NCI-H774 (cell line): Measurements from ENCODE around the gene CILP2.

Source experiments
- DNase-seq: peaks from one replicate; lab custom pipeline; 2025; lab: John Stamatoyannopoulos, UW

Gene CILP2

DNA sequence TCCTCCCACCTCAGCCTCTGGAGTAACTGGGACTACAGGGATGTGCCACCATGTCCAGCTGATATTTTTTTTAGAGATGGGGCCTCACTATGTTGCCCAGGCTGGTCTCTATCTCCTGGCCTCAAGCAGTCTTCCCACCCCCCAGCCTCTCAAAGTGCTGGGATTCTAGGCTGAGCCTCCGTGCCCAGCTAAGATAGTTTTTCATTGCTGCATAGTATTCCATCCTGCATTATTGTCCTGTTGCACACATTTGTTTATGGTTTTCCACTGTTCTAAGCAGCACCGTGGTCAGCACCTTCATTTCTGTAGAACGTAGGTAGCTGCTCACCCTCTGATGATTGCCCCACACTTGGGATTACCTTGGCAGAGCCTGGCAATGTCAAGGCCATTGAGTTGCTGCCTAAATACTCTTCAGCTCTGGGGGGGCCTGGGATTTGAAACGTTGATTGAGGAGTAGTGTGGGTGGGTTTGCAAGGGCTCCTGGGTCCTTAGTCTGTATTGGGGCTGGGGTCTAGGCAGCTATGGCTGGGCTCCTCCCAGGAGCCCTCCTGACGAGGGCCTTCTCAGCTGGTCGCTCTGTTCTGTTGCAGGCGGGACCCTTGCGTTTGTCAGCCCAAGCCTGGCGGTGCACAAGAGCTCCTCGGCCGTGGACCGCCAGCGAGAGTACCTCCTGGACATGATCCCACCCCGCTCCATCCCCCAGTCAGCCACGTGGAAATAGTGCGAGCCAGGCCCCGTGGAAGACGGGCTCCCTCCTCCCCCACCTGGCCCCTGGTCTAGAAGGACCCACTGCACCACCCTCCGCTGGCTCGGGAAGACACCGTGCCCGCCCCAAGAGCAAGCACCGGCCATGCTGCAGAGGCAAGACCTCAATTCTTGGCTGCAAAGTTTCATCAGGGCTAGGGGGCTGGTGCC lies 33.1 kb upstream of the CILP2 start:
- DNase-seq: no peak

DNA sequence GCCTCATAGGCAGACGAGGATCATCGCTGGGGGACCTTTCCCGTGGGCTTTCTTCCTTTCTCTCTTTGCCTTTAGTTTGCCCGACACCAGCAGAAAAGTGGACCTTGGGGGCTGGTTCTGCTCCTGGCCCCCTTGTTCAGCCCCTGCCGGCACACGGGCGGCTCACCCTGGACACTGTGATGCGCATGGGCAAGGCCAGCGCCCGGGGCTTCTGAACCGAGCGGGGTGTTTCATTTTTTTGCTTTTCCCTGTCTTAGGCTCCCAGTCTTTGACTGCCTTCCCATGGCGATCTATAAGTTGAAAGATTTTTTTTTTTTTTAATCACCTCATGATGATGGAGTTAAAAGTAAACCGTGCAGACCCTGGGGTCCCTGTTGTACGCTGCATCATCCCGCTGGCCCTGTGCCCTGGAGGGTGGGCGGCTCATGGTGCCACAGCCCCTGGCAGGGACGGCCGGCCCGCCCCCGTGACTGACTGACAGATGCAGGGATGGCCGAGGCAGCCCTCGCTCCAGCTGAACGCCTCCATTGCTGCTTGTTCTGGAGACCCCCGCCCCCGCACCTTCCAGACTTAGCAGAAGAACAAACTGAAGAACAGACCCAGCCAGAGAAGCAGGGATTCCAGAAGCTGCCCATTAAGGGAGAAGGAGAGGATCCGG lies 32.3 kb upstream of the CILP2 start:
- DNase-seq: no peak

DNA sequence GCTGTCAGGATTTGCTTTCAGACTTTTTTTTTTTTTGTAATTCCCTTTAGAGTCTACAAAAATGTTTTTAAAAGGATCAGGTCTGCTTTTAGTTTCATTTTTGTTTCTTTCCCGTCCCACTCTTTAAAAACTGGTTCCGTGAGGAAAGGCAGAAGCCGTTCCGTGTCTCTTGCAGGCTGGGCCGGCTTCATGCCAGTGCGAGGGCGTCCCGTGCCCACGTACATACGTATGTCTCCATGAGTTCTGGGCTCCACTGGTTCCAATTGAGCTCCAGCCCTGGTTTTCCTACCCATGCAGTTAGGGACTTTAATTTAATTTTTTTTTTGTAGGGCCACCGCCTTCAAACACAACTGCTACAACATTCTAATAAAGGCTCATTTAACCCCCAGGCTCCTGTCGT lies 31.5 kb upstream of the CILP2 start:
- no peak for DNase-seq

DNA sequence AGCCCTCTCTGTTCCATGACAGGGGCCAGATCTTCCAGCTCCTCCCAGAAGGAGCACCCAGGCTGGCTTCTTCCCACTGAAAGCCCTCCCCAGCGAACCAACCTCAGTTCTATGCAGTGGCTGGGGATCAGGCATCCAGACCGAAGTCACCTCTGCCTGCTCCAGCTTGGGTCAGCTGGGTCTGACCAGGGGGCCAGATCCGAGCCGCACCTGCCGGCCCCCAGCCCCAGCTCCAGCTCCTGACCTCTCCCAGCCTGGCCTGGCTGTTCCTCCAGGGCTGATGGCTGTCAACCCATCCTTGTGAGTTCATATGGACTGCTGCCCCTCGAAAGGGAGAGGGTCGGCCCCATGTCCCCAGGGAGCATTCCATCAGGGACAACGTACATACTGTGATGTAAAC lies 30.7 kb upstream of the CILP2 start:
- DNase-seq: no peak

DNA sequence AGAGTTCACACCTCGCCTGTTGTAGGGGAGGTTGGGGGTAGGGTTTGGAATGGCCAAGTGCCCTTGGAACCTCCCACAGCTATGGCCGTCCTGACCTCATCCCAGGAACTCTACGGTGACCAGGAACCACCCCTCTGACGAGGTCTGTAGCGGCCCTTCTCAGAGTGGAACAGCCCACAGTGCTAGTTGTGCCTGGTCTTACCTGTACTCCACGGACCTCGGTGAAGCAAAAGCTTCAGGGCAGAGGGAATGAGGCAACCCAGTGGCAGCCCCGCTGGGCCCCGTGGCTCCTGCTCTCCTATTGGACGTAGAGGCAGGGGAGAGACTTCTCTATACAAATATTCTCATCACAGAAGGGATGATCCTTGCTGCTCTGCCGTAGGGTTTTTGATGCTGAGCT lies 29.8 kb upstream of the CILP2 start:
- DNase-seq: no peak

DNA sequence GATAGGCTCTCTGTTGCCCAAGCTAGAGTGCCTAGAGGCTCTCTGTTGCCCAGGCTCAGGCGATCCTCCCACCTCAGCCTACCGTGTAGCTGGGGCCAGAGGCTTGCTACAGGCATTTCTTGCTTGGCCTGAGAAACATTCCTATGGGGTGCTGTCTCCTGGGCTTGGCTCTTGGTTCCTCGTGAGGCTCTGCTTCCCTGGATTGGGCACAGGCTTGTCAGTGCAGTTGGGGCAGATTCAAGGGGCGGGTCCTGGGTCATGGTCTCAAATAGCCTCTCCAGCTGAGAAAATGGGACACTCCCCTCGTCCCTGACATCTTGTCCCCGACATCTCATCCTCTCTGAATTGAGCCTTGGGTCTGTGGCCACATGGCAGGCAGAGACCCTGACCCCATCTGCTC lies 27.6 kb upstream of the CILP2 start:
- DNase-seq: no peak

DNA sequence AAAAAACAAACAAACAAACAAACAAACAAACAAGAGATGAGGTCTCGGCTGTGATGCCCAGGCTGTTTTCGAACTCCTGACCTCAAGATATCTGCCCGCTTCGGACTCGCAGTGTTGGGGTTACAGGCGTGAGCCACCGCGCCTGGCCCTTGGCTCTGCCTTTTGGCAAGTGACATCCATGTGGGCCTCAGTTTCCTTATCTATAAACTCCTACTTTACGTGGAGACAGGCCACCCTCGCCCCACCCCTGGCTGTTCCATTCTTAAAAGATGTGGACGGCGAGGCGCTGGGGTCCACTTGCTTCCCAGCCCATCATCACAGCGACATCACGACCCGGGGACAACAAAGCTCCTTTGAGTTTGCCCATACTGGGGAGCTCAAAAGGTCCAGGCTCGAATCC lies 24.4 kb upstream of the CILP2 start:
- no peak for DNase-seq

DNA sequence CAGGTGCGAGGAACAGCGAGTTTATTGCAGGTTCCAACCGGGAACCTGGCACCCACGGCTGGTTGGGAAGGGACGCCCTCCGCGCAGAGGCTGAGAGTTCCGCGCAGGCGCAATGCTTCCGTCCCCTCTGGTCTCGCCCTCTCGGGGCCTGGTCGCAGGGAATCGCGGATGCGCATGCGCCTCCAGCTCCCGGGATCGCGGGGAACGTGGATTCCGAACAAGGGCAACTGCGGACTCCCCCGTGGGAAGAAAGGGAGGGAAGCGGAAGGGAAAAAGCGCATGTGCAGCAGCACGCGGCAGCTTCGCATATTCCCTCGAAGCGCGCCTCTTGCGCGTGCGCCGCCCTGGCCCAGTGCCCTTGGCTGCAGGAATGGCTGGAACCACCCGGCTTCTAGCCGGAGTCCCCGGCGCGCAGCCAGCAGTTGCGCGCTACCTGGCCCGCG lies 23.8 kb upstream of the CILP2 start:
- DNase-seq: no peak

DNA sequence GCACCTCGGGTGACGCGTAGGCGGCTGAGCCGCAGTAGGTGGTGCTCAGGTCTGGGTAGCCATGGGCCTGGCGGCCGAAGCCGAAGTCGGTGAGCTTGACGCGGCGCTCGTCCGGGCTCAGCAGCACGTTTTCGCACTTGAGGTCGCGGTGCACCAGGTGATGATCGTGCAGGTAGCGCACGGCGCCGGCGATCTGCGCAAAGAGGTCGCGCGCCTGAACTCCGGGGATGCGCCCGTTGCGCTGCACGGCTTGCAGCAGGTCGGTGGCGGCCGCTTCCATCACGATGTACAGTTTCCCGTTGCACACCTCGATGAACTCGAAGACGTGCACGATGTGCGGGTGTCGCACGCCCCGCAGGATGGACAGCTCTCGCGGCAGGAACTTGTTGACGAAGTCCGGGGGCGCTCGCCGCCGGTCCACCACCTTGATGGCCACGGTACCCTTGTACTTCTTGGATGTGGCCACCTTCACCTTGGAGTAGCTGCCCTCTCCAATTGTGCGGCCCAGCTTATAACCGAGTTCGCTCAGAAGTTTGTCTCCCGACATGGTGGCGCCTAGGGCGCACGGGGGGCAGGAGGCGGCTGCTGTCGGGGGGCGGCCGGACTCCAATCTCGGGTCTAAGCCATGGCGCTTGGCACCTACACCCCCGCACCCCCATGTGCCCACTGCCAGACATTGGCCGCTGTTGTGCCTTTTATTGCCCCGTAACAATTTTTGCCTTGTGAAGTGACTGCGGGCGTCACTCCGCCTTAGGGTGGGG lies 23.0 kb upstream of the CILP2 start, which contains the start of gene TSSK6:
TSS of gene TSSK6 (minus strand) at position 668 of the 761 bp plus-strand sequence. CDS start at position 547, 121 bp downstream.
- DNase-seq: no peak

DNA sequence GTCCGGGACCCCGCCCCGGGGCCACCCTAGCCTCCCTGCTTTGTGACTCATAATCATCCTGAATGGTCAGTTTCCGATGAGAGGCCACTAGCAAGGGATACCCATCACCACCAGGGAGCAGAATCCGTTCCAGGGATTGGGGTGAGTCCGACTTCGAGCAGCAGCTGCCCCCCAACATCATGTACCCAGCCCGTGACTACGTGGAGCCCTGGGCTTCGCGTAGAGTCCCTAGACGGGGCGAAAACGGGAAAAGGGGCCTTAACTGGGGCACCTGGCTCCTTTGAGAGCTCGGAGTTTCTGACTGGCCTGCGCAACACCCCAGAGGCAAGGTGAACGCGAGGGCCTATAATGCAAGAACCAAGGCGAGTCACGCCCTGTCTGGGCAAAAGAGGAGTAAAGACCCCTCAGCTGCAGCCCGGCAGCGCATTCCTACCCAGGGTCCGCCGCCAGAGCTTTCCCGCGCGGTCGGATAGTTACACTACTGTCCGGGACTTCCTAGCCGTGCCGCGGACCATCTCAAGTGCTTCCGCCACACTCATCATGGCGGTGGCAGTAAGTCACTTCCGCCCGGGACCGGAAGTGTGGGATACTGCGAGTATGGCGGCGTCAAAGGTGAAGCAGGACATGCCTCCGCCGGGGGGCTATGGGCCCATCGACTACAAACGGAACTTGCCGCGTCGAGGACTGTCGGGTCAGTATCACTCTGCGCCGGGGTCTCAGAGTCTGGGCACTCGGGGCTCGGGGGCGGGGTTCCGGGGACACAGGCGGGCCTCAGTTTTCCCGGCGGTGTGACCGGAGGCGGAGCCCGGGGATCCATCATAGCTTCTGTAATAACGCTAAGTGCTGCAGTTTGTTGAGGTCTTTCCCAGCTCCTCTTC lies 22.2 kb upstream of the CILP2 start, which contains the start of gene NDUFA13:
TSS of gene NDUFA13 (plus strand) at position 584 of the 878 bp plus-strand sequence. CDS start at position 598, 14 bp downstream.
- peak; percentile 88 for DNase-seq

DNA sequence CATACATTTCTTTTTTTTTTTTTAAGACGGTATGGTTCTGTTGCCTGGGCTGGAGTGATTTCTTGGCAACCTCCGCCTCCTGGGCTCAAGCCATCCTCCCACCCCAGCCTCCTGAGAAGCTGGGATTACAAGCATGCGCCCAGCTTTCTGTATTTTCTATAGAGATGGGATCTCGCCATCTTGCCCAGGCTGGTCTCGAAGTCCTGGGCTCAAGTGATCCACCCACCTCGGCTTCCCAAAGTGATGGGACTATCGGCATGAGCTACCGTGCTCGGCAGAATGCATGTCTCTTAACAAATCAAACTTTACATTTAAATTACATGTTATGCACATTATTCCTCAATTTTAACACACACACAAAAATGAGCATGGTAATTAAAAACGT lies 20.8 kb upstream of the CILP2 start:
- no peak for DNase-seq

DNA sequence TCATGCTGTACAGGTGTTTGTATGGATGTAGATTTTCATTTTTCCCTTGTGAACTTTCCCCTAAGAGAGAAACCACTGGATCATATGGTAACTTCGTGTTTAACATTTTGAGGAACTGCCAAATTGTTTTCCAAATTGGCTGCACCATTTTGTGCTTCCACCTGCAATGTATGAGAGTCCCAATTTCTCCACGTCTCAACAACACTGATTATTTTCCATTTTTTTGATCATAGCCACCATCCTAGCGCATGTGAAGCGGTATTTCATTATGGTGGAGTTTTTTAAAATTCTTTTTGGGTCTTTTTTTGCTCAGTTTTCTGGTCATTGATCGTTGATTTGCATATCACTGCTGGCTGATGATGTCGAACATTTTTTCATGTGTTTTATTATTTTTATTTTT lies 17.1 kb upstream of the CILP2 start:
- no peak for DNase-seq

DNA sequence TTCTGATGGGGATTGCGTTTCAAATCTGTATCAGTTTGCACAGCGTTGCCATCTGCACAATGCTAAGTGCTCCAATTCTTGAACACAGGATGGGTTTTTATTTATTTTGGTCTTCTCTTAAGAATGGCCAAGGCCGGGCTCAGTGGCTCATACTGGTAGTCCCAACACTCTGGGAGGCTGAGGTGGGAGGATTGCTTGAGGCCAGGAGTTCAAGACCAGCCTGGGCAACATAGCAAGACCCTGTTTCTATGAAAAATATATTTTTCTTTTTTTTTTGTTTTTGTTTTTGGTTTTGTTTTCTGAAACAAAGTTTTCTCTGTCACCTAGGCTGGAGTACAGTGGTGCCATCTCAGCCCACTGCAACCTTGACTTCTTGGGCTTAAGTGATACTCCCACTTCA lies 14.9 kb upstream of the CILP2 start:
- no peak for DNase-seq

DNA sequence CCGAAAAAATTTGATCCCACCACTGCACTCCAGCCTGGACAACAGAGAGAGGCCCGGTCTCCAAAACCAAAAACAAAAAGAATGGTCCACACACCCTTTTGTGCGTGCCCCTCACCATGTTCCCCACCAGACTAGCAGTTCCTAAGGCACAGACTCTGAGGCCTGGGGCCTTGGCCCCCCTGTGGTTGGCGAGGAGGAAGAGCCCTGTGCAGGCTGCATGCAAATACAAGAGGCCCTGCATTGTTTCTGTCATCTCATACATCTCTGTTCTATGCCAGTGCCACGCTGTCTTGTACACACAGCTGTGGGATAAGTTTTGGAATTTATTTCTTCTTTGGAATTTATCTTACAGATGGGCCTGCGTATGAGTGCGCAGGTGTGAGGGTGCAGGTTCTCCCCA lies 14.0 kb upstream of the CILP2 start:
- no peak for DNase-seq

DNA sequence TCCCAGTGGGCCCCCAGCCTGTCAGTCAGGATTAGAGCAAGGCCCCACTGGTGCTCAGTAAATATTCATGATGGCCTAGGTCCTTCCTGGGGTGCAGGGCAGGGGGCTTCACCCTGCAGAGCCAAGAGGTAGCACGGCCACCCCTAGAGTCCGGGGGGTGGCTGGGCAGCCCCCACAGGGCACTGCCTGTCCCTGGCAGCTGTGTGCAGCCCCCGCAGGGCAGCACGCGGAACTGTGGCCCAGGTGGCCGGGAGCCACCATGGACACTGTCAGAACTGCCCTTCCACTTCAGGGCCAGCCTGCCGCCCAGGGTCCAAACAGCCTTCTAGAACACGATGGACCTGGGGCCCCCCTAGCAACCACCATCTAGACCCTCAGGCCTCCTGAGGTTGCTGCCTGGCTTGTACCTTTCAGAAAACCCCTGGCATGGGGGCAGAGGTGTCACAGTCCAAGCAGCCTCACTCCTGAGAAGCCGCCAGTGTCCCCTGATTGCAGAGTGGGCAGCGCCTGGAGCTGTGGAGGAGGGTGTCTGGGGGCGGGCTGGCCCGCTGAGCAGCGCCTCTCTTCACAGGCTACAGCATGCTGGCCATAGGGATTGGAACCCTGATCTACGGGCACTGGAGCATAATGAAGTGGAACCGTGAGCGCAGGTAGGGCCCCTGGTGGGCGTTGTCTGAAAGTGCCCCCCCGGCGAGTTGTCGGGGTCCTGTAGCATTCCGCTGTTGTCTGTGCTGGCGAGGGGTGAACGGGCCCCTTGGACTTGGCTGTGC lies 12.3 kb upstream of the CILP2 start:
- DNase-seq: no peak

DNA sequence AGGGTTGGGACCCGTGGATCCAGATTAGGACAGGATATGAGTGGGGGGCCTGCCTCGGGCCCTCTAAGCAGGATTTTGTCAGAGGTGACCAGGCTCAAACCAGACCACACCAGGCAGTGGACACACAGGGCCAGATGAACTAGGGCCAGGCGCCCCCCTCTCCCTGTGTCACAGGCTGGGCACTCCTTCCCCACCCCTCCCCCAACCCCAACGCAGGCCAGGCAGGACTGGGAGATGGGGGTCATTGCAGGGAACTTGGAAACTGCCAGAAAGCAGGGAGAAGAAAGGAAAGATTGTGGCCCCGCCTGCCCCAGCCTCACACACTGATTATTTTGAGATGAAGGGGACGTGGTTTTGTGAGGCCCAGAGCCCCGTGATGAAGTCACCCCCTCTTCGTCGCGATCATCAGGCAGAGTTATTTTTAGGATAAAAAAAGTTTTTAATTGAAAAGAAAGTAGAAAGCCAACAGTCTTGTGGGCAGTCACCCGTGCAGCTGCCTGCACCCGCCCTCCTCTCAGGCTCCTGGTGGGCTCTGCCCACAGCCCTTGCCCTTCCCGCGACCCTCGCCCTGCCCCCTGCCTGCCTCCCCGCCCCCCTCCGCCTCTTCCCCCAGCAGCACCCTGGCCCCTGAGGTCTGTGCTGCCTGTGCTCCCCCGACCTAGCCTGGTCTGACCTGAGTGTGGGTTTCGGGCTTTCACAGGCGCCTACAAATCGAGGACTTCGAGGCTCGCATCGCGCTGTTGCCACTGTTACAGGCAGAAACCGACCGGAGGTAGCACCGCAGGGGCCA lies 11.3 kb upstream of the CILP2 start:
- DNase-seq: no peak

DNA sequence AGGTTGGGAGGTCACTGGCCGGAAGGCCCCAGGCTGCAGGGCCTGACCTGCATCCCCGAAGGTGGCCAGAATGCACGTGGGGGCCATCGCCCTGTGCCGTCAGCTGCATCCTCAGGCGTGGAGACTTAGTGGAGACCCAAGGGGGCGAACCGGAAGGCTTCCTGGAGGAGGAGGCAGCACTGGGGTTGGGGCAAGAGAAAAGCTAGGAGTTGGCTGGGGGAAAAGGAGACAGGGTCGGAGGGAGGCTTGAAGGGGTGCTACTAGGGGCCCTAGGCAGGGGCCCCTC lies 10.8 kb upstream of the CILP2 start:
- DNase-seq: no peak

DNA sequence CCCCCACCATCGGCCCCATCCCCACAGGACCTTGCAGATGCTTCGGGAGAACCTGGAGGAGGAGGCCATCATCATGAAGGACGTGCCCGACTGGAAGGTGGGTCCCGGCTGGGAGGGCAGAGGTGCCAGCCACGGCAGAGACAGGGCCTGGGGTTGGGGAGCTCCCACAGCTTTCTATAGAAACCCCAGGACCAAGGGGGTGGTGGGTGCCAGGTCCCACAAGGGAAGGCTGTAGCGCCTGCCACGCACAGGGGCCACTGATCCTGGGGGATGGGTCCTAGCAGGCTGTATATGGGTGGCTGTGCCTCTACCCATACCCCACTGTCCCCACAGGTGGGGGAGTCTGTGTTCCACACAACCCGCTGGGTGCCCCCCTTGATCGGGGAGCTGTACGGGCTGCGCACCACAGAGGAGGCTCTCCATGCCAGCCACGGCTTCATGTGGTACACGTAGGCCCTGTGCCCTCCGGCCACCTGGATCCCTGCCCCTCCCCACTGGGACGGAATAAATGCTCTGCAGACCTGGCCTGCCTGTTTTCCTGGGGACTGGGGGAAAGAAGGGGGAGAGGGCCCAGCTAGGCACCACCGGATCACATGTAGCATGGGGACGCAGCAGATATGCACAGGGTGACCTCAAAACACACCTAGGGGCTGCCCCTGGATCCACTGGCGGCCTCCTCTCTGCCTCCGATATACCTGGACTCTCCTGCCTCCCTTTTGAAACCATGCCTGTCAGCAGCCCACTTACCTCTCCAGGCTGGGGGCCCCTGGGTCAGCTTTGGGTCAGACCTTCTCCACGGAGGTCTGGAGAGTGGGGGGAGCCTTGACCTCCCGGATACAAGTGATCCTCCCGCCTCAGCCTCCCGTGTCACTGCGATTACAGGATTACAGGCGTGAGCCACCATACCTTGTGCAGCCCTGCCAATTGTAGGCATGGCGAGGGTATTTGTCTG lies 10.1 kb upstream of the CILP2 start:
- DNase-seq: no peak
